WTC11 (cell line): ENCODE measurements around the gene SEMA3F. TPM values are rescaled to one million over a fixed set of nuclear protein-coding genes. Genes with fewer than 3 reads are reported as not detected.

ENCODE experiments used
- ATAC-seq: fragments of 200-7000 bp; cut with Tn5 transposase; 2 replicates; pipeline ENCODE4 v1.10.0; 2021; ENCODE audit warnings: mild to moderate bottlenecking, moderate library complexity
- CTCF ChIA-PET: fragments of 300-600 bp; sonication (Branson Sonifier 250); formaldehyde crosslinking; loops from one replicate; lab custom pipeline; 2021; ENCODE audit warnings: antibody characterized with exemption; lab: Charles Lee
- POLR2A ChIA-PET: fragments of 350-600 bp; sonication (Branson Sonifier 250); formaldehyde crosslinking; loops from one replicate; lab custom pipeline; 2021; ENCODE audit warnings: antibody characterized with exemption; lab: Charles Lee
- DNase-seq: peaks from one replicate; pipeline ENCODE4 v3.0.0; 2021; ENCODE audit warnings: low spot score
- H3K27ac Mint-ChIP-seq: 2 replicates; pipeline ENCODE4 v1.8.0; 2021; ENCODE audit warnings: mixed read lengths
- H3K27me3 Mint-ChIP-seq: 2 replicates; pipeline ENCODE4 v1.8.0; 2021; ENCODE audit warnings: low read depth, mild to moderate bottlenecking, moderate library complexity, mixed read lengths
- H3K36me3 Mint-ChIP-seq: 2 replicates; pipeline ENCODE4 v1.8.0; 2021; ENCODE audit warnings: mixed read lengths
- H3K4me1 Mint-ChIP-seq: 2 replicates; pipeline ENCODE4 v1.8.0; 2022; ENCODE audit warnings: mixed read lengths
- H3K4me3 Mint-ChIP-seq: 2 replicates; pipeline ENCODE4 v1.8.0; 2021; ENCODE audit warnings: mild to moderate bottlenecking, moderate library complexity, mixed read lengths
- H3K9me3 Mint-ChIP-seq: 2 replicates; pipeline ENCODE4 v1.8.0; 2021; ENCODE audit warnings: mixed read lengths
- ATF1 ChIP-seq: sonication (generic); formaldehyde crosslinking; IDR thresholded peaks from 2 replicates; pipeline ENCODE4 v1.8.1; 2023; ENCODE audit warnings: mild to moderate bottlenecking, moderate library complexity, missing genetic modification reagents
- CREB1 ChIP-seq: sonication (generic); formaldehyde crosslinking; IDR thresholded peaks from 2 replicates; pipeline ENCODE4 v1.8.0; 2023; ENCODE audit warnings: mild to moderate bottlenecking, missing genetic modification reagents
- ELF4 ChIP-seq: sonication (generic); formaldehyde crosslinking; IDR thresholded peaks from 2 replicates; pipeline ENCODE4 v1.8.1; 2022; ENCODE audit warnings: low read depth, mild to moderate bottlenecking, moderate library complexity, missing genetic modification reagents
- ETV6 ChIP-seq: sonication (generic); formaldehyde crosslinking; IDR thresholded peaks from 2 replicates; pipeline ENCODE4 v1.8.1; 2022; ENCODE audit warnings: mild to moderate bottlenecking, missing genetic modification reagents
- FOXK1 ChIP-seq: sonication (generic); formaldehyde crosslinking; IDR thresholded peaks from 2 replicates; pipeline ENCODE4 v1.8.0; 2022; ENCODE audit warnings: mild to moderate bottlenecking, moderate library complexity, missing genetic modification reagents
- GABPB1 ChIP-seq: sonication (generic); formaldehyde crosslinking; IDR thresholded peaks from 2 replicates; pipeline ENCODE4 v1.8.1; 2023; ENCODE audit warnings: mild to moderate bottlenecking, missing genetic modification reagents
- IRF1 ChIP-seq: sonication (generic); formaldehyde crosslinking; IDR thresholded peaks from 2 replicates; pipeline ENCODE4 v1.8.0; 2023; ENCODE audit warnings: missing genetic modification reagents
- KAT7 ChIP-seq: sonication (generic); formaldehyde crosslinking; IDR thresholded peaks from 2 replicates; pipeline ENCODE4 v1.8.1; 2023; ENCODE audit warnings: missing genetic modification reagents, mild to moderate bottlenecking, borderline replicate concordance
- MXD4 ChIP-seq: fragments of 250-450 bp; sonication (Bioruptor Pico); IDR thresholded peaks from 2 replicates; pipeline ENCODE4 v1.8.0; 2021; ENCODE audit warnings: mild to moderate bottlenecking, moderate library complexity, borderline replicate concordance
- NFATC4 ChIP-seq: fragments of 250-450 bp; sonication (Bioruptor Pico); IDR thresholded peaks from 2 replicates; pipeline ENCODE4 v1.9.0; 2021; ENCODE audit warnings: mild to moderate bottlenecking
- NFYB ChIP-seq: sonication (generic); formaldehyde crosslinking; conservative IDR thresholded peaks from 2 replicates; pipeline ENCODE4 v1.8.0; 2022; ENCODE audit warnings: low read depth, missing genetic modification reagents
- NR1H2 ChIP-seq: sonication (generic); formaldehyde crosslinking; IDR thresholded peaks from 2 replicates; pipeline ENCODE4 v1.9.0; 2021; ENCODE audit warnings: mild to moderate bottlenecking, moderate library complexity, missing genetic modification reagents
- NR3C1 ChIP-seq: sonication (generic); formaldehyde crosslinking; conservative IDR thresholded peaks from 2 replicates; pipeline ENCODE4 v1.8.1; 2023; ENCODE audit warnings: low read depth, mild to moderate bottlenecking, missing genetic modification reagents
- PRDM15 ChIP-seq: sonication (generic); formaldehyde crosslinking; IDR thresholded peaks from 2 replicates; pipeline ENCODE4 v1.8.0; 2022; ENCODE audit warnings: missing genetic modification reagents
- SMAD4 ChIP-seq: sonication (generic); formaldehyde crosslinking; IDR thresholded peaks from 2 replicates; pipeline ENCODE4 v1.8.0; 2022; ENCODE audit warnings: mild to moderate bottlenecking, missing genetic modification reagents
- SOX15 ChIP-seq: fragments of 250-450 bp; sonication (Bioruptor Pico); IDR thresholded peaks from 2 replicates; pipeline ENCODE4 v1.9.0; 2021; ENCODE audit warnings: mild to moderate bottlenecking
- TEAD4 ChIP-seq: sonication (generic); formaldehyde crosslinking; IDR thresholded peaks from 2 replicates; pipeline ENCODE4 v1.8.0; 2022; ENCODE audit warnings: mild to moderate bottlenecking, missing genetic modification reagents
- ZNF263 ChIP-seq: sonication (generic); formaldehyde crosslinking; IDR thresholded peaks from 2 replicates; pipeline ENCODE4 v1.8.1; 2022; ENCODE audit warnings: low read depth, mild to moderate bottlenecking, moderate library complexity, missing genetic modification reagents
- ZNF281 ChIP-seq: sonication (generic); formaldehyde crosslinking; IDR thresholded peaks from 2 replicates; pipeline ENCODE4 v1.8.0; 2023; ENCODE audit warnings: mild to moderate bottlenecking, missing genetic modification reagents
- ZNF671 ChIP-seq: fragments of 250-450 bp; sonication (Bioruptor Pico); IDR thresholded peaks from 2 replicates; pipeline ENCODE4 v1.8.0; 2021; ENCODE audit warnings: mild to moderate bottlenecking
- total RNA-seq: library from RNA; stranded (reverse); gene quantifications from 3 replicates; pipeline ENCODE4 v1.2.3, GENCODE V29; 2021
- TF ChIP-seq, protein P1 (sequence below): sonication (generic); formaldehyde crosslinking; IDR thresholded peaks from 2 replicates; pipeline ENCODE4 v1.8.1; 2022; ENCODE audit warnings: mild to moderate bottlenecking, moderate library complexity, missing genetic modification reagents
- TF ChIP-seq, protein P2 (sequence below): fragments of 250-450 bp; sonication (Bioruptor Pico); IDR thresholded peaks from 2 replicates; pipeline ENCODE4 v1.9.0; 2021; ENCODE audit warnings: mild to moderate bottlenecking
- TF ChIP-seq, protein P3 (sequence below): sonication (generic); formaldehyde crosslinking; conservative IDR thresholded peaks from 2 replicates; pipeline ENCODE4 v1.8.1; 2023; ENCODE audit warnings: mild to moderate bottlenecking, low read depth, missing genetic modification reagents, moderate library complexity

SEMA3F gene
- total RNA-seq, 1 experiment from 2014 or later: 49.0 TPM

- TF ChIP-seq PRDM15 (CRISPR knock-in tag) (no peak), NFYB (CRISPR knock-in tag) (no peak), IRF1 (CRISPR knock-in tag) (no peak), TEAD4 (CRISPR knock-in tag) (no peak), FOXK1 (CRISPR knock-in tag) (no peak)
Observed at GRCh38 chr3:50111757-50112156, 43.4 kb upstream of the SEMA3F start (continued).

GRCh38 chr3:50112462-50112861, 42.7 kb upstream of the SEMA3F start:
- Mint-ChIP-seq H3K9me3 (no peaks in the 10 kb centered on the region), H3K27me3 (no peaks in the 10 kb centered on the region), H3K4me1 (peaks cover 3% of the 10 kb centered on the region; the same call in 1 of the 2 replicates), H3K36me3 (peaks cover 86% of the 10 kb centered on the region), H3K4me3 (no peak overlapping the region), H3K27ac (no peak overlapping the region)
- TF ChIP-seq KAT7: no peak
- TF ChIP-seq, protein P1, sequence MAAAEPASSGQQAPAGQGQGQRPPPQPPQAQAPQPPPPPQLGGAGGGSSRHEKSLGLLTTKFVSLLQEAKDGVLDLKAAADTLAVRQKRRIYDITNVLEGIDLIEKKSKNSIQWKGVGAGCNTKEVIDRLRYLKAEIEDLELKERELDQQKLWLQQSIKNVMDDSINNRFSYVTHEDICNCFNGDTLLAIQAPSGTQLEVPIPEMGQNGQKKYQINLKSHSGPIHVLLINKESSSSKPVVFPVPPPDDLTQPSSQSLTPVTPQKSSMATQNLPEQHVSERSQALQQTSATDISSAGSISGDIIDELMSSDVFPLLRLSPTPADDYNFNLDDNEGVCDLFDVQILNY (CRISPR knock-in tag): no peak
- TF ChIP-seq CREB1 (CRISPR knock-in tag): no peak
- no peak for TF ChIP-seq PRDM15 (CRISPR knock-in tag)
- TF ChIP-seq ZNF671: no peak
- no peak for TF ChIP-seq SOX15 (CRISPR knock-in tag)
- TF ChIP-seq, protein P2, sequence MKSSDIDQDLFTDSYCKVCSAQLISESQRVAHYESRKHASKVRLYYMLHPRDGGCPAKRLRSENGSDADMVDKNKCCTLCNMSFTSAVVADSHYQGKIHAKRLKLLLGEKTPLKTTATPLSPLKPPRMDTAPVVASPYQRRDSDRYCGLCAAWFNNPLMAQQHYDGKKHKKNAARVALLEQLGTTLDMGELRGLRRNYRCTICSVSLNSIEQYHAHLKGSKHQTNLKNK (CRISPR knock-in tag): no peak
- no peak for TF ChIP-seq ELF4 (CRISPR knock-in tag)
- TF ChIP-seq MXD4: no peak
- TF ChIP-seq ATF1 (CRISPR knock-in tag): no peak
- TF ChIP-seq NR3C1 (CRISPR knock-in tag): no peak
- no peak for TF ChIP-seq ZNF263 (CRISPR knock-in tag)
- no peak for TF ChIP-seq NFATC4 (CRISPR knock-in tag)
- no peak for TF ChIP-seq NR1H2
- no peak for TF ChIP-seq ETV6 (CRISPR knock-in tag)
- TF ChIP-seq GABPB1: no peak
- no peak for TF ChIP-seq SMAD4 (CRISPR knock-in tag)
- TF ChIP-seq, protein P3, sequence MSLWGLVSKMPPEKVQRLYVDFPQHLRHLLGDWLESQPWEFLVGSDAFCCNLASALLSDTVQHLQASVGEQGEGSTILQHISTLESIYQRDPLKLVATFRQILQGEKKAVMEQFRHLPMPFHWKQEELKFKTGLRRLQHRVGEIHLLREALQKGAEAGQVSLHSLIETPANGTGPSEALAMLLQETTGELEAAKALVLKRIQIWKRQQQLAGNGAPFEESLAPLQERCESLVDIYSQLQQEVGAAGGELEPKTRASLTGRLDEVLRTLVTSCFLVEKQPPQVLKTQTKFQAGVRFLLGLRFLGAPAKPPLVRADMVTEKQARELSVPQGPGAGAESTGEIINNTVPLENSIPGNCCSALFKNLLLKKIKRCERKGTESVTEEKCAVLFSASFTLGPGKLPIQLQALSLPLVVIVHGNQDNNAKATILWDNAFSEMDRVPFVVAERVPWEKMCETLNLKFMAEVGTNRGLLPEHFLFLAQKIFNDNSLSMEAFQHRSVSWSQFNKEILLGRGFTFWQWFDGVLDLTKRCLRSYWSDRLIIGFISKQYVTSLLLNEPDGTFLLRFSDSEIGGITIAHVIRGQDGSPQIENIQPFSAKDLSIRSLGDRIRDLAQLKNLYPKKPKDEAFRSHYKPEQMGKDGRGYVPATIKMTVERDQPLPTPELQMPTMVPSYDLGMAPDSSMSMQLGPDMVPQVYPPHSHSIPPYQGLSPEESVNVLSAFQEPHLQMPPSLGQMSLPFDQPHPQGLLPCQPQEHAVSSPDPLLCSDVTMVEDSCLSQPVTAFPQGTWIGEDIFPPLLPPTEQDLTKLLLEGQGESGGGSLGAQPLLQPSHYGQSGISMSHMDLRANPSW (CRISPR knock-in tag): no peak
- TF ChIP-seq ZNF281 (CRISPR knock-in tag): no peak
- POLR2A ChIA-PET: no interaction called here
- ATAC-seq: no peak
- CTCF ChIA-PET: interaction anchor here (0.7 to 1.3 kb wide), 3 partner anchors 80 to 411 kb away, joined by 3 to 4 read pairs (median 4); no protein-coding TSS in a partner anchor
- DNase-seq: no peak
